H1 (cell line): Measurements from ENCODE around the gene A2ML1.

Source experiments
- CBX8 ChIP-seq: fragments of 300-800, 300-1000 bp; sonication (generic); IDR thresholded peaks from 2 replicates; pipeline ENCODE4 v1.7.1; 2016; ENCODE audit warnings: low read depth, low read length, borderline replicate concordance
- CTCF ChIP-seq, 3 experiments: IDR thresholded peaks; 1 replicate in 2 of 3; 2 replicates in 1 of 3; pipeline versions ENCODE4 v1.5.1 to v1.6.1; 2011; ENCODE audit warnings: low read length in 3 of 3, mild to moderate bottlenecking in 3 of 3, inconsistent platforms in 2 of 3, low read depth in 1 of 3, moderate library complexity in 1 of 3; ENCODE audit not compliant: insufficient read depth in 1 of 3; ENCODE audit errors: control extremely low read depth in 1 of 3
- EP300 ChIP-seq, 2 experiments: IDR thresholded peaks; 1 replicate in 1 of 2; 2 replicates in 1 of 2; pipeline ENCODE4 v1.6.1; 2011 to 2012; ENCODE audit warnings: low read depth in 2 of 2, low read length in 2 of 2, mild to moderate bottlenecking in 2 of 2, borderline replicate concordance in 1 of 2, inconsistent platforms in 1 of 2, moderate library complexity in 1 of 2
- POLR2A ChIP-seq, 2 experiments: IDR thresholded peaks; 1 replicate in 1 of 2; 2 replicates in 1 of 2; pipeline ENCODE4 v1.6.1; 2011; ENCODE audit warnings: low read depth in 2 of 2, low read length in 2 of 2, mild to moderate bottlenecking in 2 of 2; ENCODE audit errors: control extremely low read depth in 1 of 2
- RNF2 ChIP-seq: fragments of 200-900, 300-1000 bp; sonication (generic); IDR thresholded peaks from 2 replicates; pipeline ENCODE4 v1.7.1; 2016; ENCODE audit warnings: borderline replicate concordance, low read depth, mild to moderate bottlenecking, antibody characterized with exemption, low read length; ENCODE audit not compliant: poor library complexity, severe bottlenecking; ENCODE audit errors: missing control alignments
- SP1 ChIP-seq: IDR thresholded peaks from 2 replicates; pipeline ENCODE4 v1.6.1; 2011; ENCODE audit warnings: low read depth, low read length
- YY1 ChIP-seq: IDR thresholded peaks from 2 replicates; pipeline ENCODE4 v1.6.1; 2011; ENCODE audit warnings: low read depth, mild to moderate bottlenecking, low read length

GRCh38 chr12:8866429-8866828, 44.0 kb downstream of the A2ML1 start:
- TF ChIP-seq SP1, result no peak
- no peak for TF ChIP-seq EP300 (IDR thresholded peaks at IDR 0.05; ENCODE audit: borderline replicate concordance in 1 of 2, low read depth in 2 of 2, low read length in 2 of 2)
- no peak for TF ChIP-seq POLR2A (IDR thresholded peaks at IDR 0.05; ENCODE audit: control extremely low read depth in 1 of 2, low read depth in 2 of 2, low read length in 2 of 2)
- no peak for TF ChIP-seq YY1
- TF ChIP-seq CTCF (IDR thresholded peaks at IDR 0.05; ENCODE audit: control extremely low read depth in 1 of 3, insufficient read depth in 1 of 3, low read depth in 1 of 3, low read length in 3 of 3), result no peak
- no peak for TF ChIP-seq CBX8
- no peak for TF ChIP-seq RNF2
